ENCODE measurements around the gene POLL. TPM values are rescaled to one million over a fixed set of nuclear protein-coding genes. Genes with fewer than 3 reads are reported as not detected.
A peak's percentile ranks its signal among the peaks of the same experiment; 100 is the strongest.

POLL gene
- polyA plus RNA-seq, 2 of the 4 experiments (the other 2 are of a cell fraction) = 13.3 to 16.7 TPM

DNA sequence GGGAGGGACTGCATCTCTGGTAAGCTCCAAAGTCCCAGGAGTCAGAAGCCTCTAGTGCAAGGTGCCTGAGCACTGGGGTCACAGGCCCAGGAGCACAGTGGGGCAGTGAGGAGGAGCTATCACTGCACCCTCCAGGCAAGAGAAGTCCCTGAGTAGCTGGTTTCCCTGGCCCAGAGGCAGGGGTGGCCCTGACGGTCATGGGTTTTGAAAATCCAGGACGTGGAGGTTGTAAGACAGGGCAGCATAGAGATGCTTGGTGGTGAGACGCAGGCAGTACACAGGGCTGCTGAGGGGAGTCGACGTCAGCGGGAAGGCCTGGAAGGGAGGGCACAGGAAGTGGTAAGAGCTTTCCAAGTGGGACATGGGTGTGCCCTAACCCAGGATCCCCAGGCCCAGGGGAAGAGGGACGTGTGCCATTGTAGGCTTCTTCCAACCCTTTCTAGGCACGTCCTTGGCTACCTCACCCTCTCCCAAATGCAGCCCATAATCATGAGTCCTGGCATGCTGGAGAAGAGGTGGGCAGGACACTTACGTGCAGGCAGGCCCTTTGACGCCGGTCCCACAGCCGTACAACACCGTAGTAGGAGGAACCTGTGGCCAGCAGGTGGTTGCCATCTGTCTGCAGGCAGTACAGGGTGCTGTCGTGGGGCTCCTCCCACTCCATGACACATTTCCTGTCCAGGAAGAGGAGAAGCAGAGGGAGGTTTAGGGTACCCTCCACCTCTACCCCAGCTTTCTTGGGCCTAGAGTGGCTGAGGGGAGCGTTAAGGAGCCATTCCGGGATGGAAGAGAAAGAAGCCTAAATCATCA, 23.2 kb upstream of the POLL start:
- DNase-seq (ENCODE audit: low read depth in 1 of 2, low spot score in 1 of 2) = no peak
- TF ChIP-seq PBX3 (IDR thresholded peaks at IDR 0.05) = no peak
- TF ChIP-seq GATA3 (IDR thresholded peaks at IDR 0.05; ENCODE audit: borderline replicate concordance) = no peak
- TF ChIP-seq RFX5 (IDR thresholded peaks at IDR 0.05) = no peak
- TF ChIP-seq NR3C1 (IDR thresholded peaks at IDR 0.05) = no peak
- no peak for TF ChIP-seq HDAC2 (IDR thresholded peaks at IDR 0.05)
- no peak for TF ChIP-seq KDM1A (IDR thresholded peaks at IDR 0.05; ENCODE audit: low read depth)
- TF ChIP-seq PHF8 (IDR thresholded peaks at IDR 0.05; ENCODE audit: borderline replicate concordance, low read depth) = no peak
- no peak for TF ChIP-seq POLR2A (IDR thresholded peaks at IDR 0.05; ENCODE audit: low read length)
- no peak for TF ChIP-seq CHD2 (IDR thresholded peaks at IDR 0.05; ENCODE audit: low read length, partially characterized antibody)
- 85% methylated on average over 16 of the region's 16 CpGs for WGBS (ENCODE audit: missing lambda C conversion rate)
- Histone ChIP-seq H3K4me1 (no peaks in the 10 kb centered on the region), H3K4me3 (no peak overlapping the region), H3K4me2 (no peak overlapping the region), H3K27ac (no peak overlapping the region), H3K9me3 (no peaks in the 10 kb centered on the region)
- ATAC-seq = peak in 1 of 2 experiments; percentile 57; a peak in 3 of 6 replicates
- ChIA-PET CTCF (interaction anchor here (1.1 to 2.7 kb wide), 4 partner anchors 8 to 397 kb away, joined by 3 to 11 read pairs (median 4); no protein-coding TSS in a partner anchor), POLR2A (interaction anchor here (1.6 kb wide), 1 partner anchor 9 kb away, joined by 3 read pairs; no protein-coding TSS in a partner anchor)
- FAIRE-seq = no peak

- H3K4me1 ChIP-seq = no peaks in the 10 kb centered on the region
- no peaks in the 10 kb centered on the region for H3K9me3 ChIP-seq
- ATAC-seq = no peak
- CTCF ChIA-PET = interaction anchor here (0.8 to 1.7 kb wide), 2 partner anchors 395 to 491 kb away, joined by 3 to 6 read pairs; no protein-coding TSS in a partner anchor
- no peak overlapping the region for H3K27ac ChIP-seq
- TF ChIP-seq NR3C1 (IDR thresholded peaks at IDR 0.05) (no peak), EP300 (IDR thresholded peaks at IDR 0.05) (no peak), PHF8 (IDR thresholded peaks at IDR 0.05; ENCODE audit: borderline replicate concordance, low read depth) (no peak), TFCP2L1 (CRISPR knock-in tag; IDR thresholded peaks at IDR 0.05) (no peak), RCOR1 (IDR thresholded peaks at IDR 0.05; ENCODE audit: low read depth, low read length) (no peak), HEYL (CRISPR knock-in tag; IDR thresholded peaks at IDR 0.05) (no peak), HDAC2 (IDR thresholded peaks at IDR 0.05) (no peak), POLR2AphosphoS2 (conservative IDR thresholded peaks at IDR 0.05; ENCODE audit: low read length) (no peak), ATOH8 (CRISPR knock-in tag; IDR thresholded peaks at IDR 0.05; ENCODE audit: low read depth) (no peak), CBX2 (IDR thresholded peaks at IDR 0.05; ENCODE audit: borderline replicate concordance, low read depth) (no peak), CHD4 (IDR thresholded peaks at IDR 0.05; ENCODE audit: borderline replicate concordance) (no peak)
- TF ChIP-seq, protein P1, sequence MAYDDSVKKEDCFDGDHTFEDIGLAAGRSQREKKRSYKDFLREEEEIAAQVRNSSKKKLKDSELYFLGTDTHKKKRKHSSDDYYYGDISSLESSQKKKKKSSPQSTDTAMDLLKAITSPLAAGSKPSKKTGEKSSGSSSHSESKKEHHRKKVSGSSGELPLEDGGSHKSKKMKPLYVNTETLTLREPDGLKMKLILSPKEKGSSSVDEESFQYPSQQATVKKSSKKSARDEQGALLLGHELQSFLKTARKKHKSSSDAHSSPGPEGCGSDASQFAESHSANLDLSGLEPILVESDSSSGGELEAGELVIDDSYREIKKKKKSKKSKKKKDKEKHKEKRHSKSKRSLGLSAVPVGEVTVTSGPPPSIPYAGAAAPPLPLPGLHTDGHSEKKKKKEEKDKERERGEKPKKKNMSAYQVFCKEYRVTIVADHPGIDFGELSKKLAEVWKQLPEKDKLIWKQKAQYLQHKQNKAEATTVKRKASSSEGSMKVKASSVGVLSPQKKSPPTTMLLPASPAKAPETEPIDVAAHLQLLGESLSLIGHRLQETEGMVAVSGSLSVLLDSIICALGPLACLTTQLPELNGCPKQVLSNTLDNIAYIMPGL (CRISPR knock-in tag; IDR thresholded peaks at IDR 0.05; ENCODE audit: borderline replicate concordance) = no peak
- no peak for FAIRE-seq
- 93% methylated on average over 4 of the region's 4 CpGs for WGBS (ENCODE audit: missing lambda C conversion rate)
- POLR2A ChIA-PET = no interaction called here
- H3K4me3 ChIP-seq = no peak overlapping the region
- no peak overlapping the region for H3K4me2 ChIP-seq
- DNase-seq (ENCODE audit: low read depth in 1 of 2, low spot score in 1 of 2) = no peak
Observed at GRCh38 chr10:101609481-101609880, 21.4 kb upstream of the POLL start.

- DNase-seq (ENCODE audit: low read depth in 1 of 2, low spot score in 1 of 2) (no peak), FAIRE-seq (no peak), ATAC-seq (no peak)
- 80% methylated on average over 2 of the region's 2 CpGs for WGBS (ENCODE audit: missing lambda C conversion rate)
- H3K9me3 ChIP-seq = no peaks in the 10 kb centered on the region
- TF ChIP-seq ATOH8 (CRISPR knock-in tag; IDR thresholded peaks at IDR 0.05; ENCODE audit: low read depth) = no peak
- no peak for TF ChIP-seq ZSCAN20 (CRISPR knock-in tag; IDR thresholded peaks at IDR 0.05)
- no peak for TF ChIP-seq FOSB (CRISPR knock-in tag; IDR thresholded peaks at IDR 0.05)
- TF ChIP-seq SREBF2 (IDR thresholded peaks at IDR 0.05) = no peak
- POLR2A ChIA-PET = no interaction called here
- CTCF ChIA-PET = interaction anchor here (0.6 to 2.8 kb wide), 4 partner anchors 10 to 175 kb away, joined by 3 to 9 read pairs (median 8); no protein-coding TSS in a partner anchor
- H3K4me3 ChIP-seq = no peak overlapping the region
- H3K4me2 ChIP-seq = no peak overlapping the region
- no peak overlapping the region for H3K27ac ChIP-seq
- no peaks in the 10 kb centered on the region for H3K4me1 ChIP-seq
Observed at GRCh38 chr10:101607124-101607523, 19.1 kb upstream of the POLL start.
